Parathyroid adenoma (tissue), 2 donors: Measurements from ENCODE around the gene PPP2R5C.

Experiments used
- H2AFZ ChIP-seq: fragments of 300-600 bp; sonication (generic); one replicate; pipeline ENCODE4 v1.7.0; 2017; ENCODE audit warnings: antibody characterized with exemption, mild to moderate bottlenecking
- H3K27ac ChIP-seq: fragments of 300-600 bp; sonication (generic); one replicate; pipeline ENCODE4 v1.7.0; 2017
- H3K27me3 ChIP-seq: fragments of 300-600 bp; sonication (generic); one replicate; pipeline ENCODE4 v1.7.0; 2017; ENCODE audit warnings: low read length; ENCODE audit not compliant: control insufficient read depth, insufficient read depth
- H3K36me3 ChIP-seq: fragments of 300-600 bp; sonication (generic); one replicate; pipeline ENCODE4 v1.7.0; 2017; ENCODE audit warnings: low read length; ENCODE audit not compliant: control insufficient read depth, insufficient read depth
- H3K4me1 ChIP-seq: fragments of 300-600 bp; sonication (generic); one replicate; pipeline ENCODE4 v1.7.0; 2017; ENCODE audit warnings: control low read depth
- H3K4me2 ChIP-seq: fragments of 300-600 bp; sonication (generic); one replicate; pipeline ENCODE4 v1.7.0; 2017; ENCODE audit warnings: low read length
- H3K4me3 ChIP-seq: fragments of 300-600 bp; sonication (generic); one replicate; pipeline ENCODE4 v1.7.0; 2017; ENCODE audit warnings: low read depth, low read length
- H3K79me2 ChIP-seq: fragments of 300-600 bp; sonication (generic); one replicate; pipeline ENCODE4 v1.7.0; 2017; ENCODE audit warnings: control low read depth
- H3K9ac ChIP-seq: fragments of 300-600 bp; sonication (generic); one replicate; pipeline ENCODE4 v1.7.0; 2017; ENCODE audit warnings: mild to moderate bottlenecking
- H3K9me3 ChIP-seq: fragments of 300-600 bp; sonication (generic); one replicate; pipeline ENCODE4 v1.7.0; 2017; ENCODE audit warnings: low read length; ENCODE audit not compliant: control insufficient read depth
- TF ChIP-seq, protein P1 (sequence below): fragments of 300-600 bp; sonication (generic); IDR thresholded peaks from one replicate; pipeline ENCODE4 v1.7.0; 2017; ENCODE audit warnings: antibody characterized with exemption, mild to moderate bottlenecking
- donor health status: primary hyperparathyroidism.

PPP2R5C gene

DNA sequence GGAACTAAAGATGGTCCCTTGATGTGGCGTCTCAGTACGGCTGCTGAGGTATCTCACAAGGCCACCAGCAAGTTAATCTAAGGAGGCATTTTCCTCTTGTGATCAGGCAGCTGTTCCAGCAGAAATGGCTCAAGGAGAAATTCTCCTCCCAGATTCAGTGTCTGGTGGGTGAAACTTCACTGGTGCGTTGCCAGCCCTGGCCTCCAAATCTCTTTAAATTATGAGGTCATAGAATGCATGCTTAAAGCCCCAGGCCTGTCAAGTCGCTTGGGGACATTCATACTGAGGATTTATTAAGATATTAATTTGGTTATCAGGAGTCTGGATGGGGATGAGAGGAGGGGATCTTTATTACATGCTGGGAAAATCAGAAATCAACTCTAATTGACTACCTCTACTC is 72.9 kb downstream of the PPP2R5C start:
- Histone ChIP-seq H3K9ac (no peak overlapping the region), H2AFZ (no peak overlapping the region), H3K9me3 (no peaks in the 10 kb centered on the region), H3K79me2 (peaks cover 68% of the 10 kb centered on the region), H3K4me2 (no peak overlapping the region), H3K36me3 (no peaks in the 10 kb centered on the region), H3K4me3 (no peak overlapping the region), H3K4me1 (peaks cover 9% of the 10 kb centered on the region), H3K27ac (no peak overlapping the region), H3K27me3 (no peaks in the 10 kb centered on the region)
- TF ChIP-seq, protein P1, sequence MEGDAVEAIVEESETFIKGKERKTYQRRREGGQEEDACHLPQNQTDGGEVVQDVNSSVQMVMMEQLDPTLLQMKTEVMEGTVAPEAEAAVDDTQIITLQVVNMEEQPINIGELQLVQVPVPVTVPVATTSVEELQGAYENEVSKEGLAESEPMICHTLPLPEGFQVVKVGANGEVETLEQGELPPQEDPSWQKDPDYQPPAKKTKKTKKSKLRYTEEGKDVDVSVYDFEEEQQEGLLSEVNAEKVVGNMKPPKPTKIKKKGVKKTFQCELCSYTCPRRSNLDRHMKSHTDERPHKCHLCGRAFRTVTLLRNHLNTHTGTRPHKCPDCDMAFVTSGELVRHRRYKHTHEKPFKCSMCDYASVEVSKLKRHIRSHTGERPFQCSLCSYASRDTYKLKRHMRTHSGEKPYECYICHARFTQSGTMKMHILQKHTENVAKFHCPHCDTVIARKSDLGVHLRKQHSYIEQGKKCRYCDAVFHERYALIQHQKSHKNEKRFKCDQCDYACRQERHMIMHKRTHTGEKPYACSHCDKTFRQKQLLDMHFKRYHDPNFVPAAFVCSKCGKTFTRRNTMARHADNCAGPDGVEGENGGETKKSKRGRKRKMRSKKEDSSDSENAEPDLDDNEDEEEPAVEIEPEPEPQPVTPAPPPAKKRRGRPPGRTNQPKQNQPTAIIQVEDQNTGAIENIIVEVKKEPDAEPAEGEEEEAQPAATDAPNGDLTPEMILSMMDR: no peak

DNA sequence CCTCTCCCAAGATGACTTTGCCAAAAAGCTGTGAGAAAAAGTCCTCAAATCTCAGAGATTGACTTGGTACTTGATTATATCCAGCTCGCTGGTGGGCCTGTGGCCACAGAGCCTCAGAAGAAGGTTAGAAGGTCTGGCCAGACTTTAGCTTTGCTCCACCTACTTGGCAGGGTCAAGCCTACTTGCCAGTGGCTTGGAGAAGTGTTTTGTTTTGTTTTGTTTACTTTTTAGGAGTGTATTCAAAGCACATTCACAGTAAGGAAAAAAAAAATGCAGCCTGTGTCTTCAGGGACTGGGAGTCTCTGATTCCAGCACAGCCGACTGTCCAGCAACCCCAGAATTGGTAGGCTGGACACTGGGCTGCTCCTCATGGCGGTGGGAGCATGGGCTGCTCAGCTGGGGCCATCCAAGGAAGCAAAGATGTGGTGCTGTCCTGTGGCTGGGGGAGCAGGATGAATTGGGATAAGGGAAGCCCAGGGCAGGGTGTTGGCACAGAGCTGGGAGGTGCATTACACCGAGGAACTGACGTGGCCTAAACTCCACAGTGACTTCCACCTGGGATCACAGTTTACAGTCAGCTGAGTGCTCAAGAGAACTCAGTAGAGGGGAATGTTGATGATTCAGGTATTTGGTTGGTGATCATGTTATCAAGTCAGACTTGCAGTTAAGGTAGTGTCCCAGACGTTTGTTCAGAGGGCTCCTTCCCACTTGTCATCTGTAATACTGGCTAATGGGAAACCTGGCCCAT is 73.5 kb downstream of the PPP2R5C start:
- peak overlapping the region; percentile 9 for H3K27ac ChIP-seq
- no peak overlapping the region for H3K9ac ChIP-seq
- TF ChIP-seq, protein P1: no peak
- H3K4me1 ChIP-seq: peaks cover 9% of the 10 kb centered on the region
- no peak overlapping the region for H3K4me2 ChIP-seq
- H3K4me3 ChIP-seq: no peak overlapping the region
- no peaks in the 10 kb centered on the region for H3K9me3 ChIP-seq
- H3K27me3 ChIP-seq: no peaks in the 10 kb centered on the region
- no peaks in the 10 kb centered on the region for H3K36me3 ChIP-seq
- no peak overlapping the region for H2AFZ ChIP-seq
- peaks cover 69% of the 10 kb centered on the region for H3K79me2 ChIP-seq

DNA sequence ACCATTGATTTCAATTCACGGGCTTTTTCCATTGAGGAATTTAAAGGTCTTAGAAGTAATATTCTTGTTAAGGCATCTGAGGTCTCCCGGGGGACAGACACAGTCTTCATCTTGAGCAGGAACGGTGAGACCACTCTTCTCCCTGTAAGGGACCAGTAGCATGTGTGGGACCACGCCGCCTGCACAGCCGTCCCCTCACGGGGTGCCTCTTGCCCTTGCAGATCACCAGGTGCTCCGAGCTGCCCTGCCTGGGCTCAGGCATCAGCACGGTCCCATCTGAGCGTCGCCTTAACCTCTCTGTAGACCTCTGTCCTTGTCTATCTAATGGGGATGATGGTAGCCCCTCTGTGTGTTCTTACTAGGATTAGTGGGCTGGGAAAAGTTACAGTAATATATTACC is 74.1 kb downstream of the PPP2R5C start:
- no peaks in the 10 kb centered on the region for H3K27me3 ChIP-seq
- H3K27ac ChIP-seq: no peak overlapping the region
- no peaks in the 10 kb centered on the region for H3K36me3 ChIP-seq
- H3K9ac ChIP-seq: no peak overlapping the region
- H3K4me1 ChIP-seq: peaks cover 10% of the 10 kb centered on the region
- no peak overlapping the region for H3K4me2 ChIP-seq
- TF ChIP-seq, protein P1: no peak
- H3K79me2 ChIP-seq: peaks cover 65% of the 10 kb centered on the region
- no peak overlapping the region for H3K4me3 ChIP-seq
- no peak overlapping the region for H2AFZ ChIP-seq
- H3K9me3 ChIP-seq: no peaks in the 10 kb centered on the region

DNA sequence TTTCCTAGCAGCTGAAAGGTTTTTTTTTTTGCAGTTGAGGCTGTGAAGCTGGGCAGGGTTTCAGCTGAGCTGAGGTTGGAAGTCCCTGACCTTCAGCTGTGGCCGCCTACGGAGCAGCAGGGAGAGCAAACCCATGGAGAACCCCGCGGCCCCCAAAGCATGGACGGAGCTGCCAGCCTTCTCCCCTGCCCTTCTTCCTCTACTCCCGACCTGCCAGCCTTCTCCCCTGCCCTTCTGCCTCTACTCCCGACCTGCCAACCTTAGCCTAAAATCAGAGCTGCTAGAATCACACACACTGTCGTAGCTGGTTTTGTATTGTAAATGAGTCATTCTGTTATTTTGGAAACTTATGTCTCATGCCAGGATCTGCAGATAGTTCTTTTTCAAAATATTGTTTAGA is 74.6 kb downstream of the PPP2R5C start:
- H3K27ac ChIP-seq: no peak overlapping the region
- TF ChIP-seq, protein P1: no peak
- H3K9ac ChIP-seq: no peak overlapping the region
- no peak overlapping the region for H2AFZ ChIP-seq
- no peaks in the 10 kb centered on the region for H3K9me3 ChIP-seq
- H3K27me3 ChIP-seq: no peaks in the 10 kb centered on the region
- H3K4me3 ChIP-seq: no peak overlapping the region
- H3K4me1 ChIP-seq: peaks cover 12% of the 10 kb centered on the region
- peaks cover 66% of the 10 kb centered on the region for H3K79me2 ChIP-seq
- H3K36me3 ChIP-seq: no peaks in the 10 kb centered on the region
- no peak overlapping the region for H3K4me2 ChIP-seq

DNA sequence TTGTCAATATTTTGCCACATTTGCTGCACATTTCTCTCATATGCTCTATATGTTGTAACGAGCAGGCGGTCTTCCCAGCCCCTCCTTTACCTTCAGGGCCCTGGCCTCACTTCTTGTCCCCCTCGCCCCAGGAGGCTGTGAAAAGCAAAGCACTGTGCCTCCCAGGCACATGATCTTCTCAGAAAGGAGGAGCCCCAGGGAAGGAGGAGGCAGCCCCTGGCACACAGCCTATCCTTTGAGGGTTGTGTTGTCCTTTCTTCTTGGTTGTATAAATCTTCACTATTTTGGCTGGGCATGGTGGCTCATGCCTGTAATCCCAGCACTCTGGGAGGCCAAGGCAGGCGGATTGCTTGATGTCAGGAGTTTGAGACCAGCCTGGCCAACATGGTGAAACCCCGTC is 77.0 kb downstream of the PPP2R5C start:
- Histone ChIP-seq H3K27me3 (no peaks in the 10 kb centered on the region), H3K4me3 (no peak overlapping the region), H3K4me1 (peaks cover 12% of the 10 kb centered on the region), H3K4me2 (no peak overlapping the region), H3K27ac (no peak overlapping the region), H3K36me3 (no peaks in the 10 kb centered on the region), H2AFZ (no peak overlapping the region), H3K9ac (no peak overlapping the region), H3K79me2 (peaks cover 54% of the 10 kb centered on the region), H3K9me3 (no peaks in the 10 kb centered on the region)
- TF ChIP-seq, protein P1: no peak
